ENCODE results near the gene GALNT2.

The GALNT2 gene

DNA sequence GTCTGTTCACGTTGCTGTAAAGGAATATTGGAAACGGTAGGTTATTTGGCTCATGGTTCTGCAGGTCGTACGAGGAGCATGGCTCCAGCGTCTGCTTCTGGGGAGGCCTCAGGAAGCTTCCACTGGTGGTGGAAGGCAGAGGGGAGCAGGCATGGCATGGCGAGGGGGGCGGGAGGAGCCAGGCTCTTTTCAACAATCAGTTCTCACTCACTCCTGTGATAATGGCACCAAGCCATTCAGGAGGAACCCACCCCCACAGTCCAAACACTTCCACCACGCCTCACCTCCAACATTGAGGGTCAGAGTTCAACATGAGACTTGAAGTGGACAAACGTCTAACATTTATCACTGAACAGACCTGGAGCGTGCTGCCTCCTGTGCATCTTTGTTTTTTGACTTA lies 217.9 kb downstream of the GALNT2 start:
- TF ChIP-seq, protein P1, sequence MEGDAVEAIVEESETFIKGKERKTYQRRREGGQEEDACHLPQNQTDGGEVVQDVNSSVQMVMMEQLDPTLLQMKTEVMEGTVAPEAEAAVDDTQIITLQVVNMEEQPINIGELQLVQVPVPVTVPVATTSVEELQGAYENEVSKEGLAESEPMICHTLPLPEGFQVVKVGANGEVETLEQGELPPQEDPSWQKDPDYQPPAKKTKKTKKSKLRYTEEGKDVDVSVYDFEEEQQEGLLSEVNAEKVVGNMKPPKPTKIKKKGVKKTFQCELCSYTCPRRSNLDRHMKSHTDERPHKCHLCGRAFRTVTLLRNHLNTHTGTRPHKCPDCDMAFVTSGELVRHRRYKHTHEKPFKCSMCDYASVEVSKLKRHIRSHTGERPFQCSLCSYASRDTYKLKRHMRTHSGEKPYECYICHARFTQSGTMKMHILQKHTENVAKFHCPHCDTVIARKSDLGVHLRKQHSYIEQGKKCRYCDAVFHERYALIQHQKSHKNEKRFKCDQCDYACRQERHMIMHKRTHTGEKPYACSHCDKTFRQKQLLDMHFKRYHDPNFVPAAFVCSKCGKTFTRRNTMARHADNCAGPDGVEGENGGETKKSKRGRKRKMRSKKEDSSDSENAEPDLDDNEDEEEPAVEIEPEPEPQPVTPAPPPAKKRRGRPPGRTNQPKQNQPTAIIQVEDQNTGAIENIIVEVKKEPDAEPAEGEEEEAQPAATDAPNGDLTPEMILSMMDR (IDR thresholded peaks at IDR 0.05; ENCODE audit: low read depth, low read length, missing control alignments): no peak
- in situ Hi-C loops (cut with HindIII; ENCODE audit: low sequenced_read_pairs): no loop called here
- no peak for DNase-seq (ENCODE audit: low read depth)
- H3K4me3 ChIP-seq (ENCODE audit: low read depth, low read length): no peak overlapping the region

GRCh38 chr1:230285351-230285750 lies 218.3 kb downstream of the GALNT2 start:
- TF ChIP-seq, protein P1 (IDR thresholded peaks at IDR 0.05; ENCODE audit: low read depth, low read length, missing control alignments): no peak
- no peak for DNase-seq (ENCODE audit: low read depth)
- in situ Hi-C loops (cut with HindIII; ENCODE audit: low sequenced_read_pairs): no loop called here
- no peak overlapping the region for H3K4me3 ChIP-seq (ENCODE audit: low read depth, low read length)

DNA sequence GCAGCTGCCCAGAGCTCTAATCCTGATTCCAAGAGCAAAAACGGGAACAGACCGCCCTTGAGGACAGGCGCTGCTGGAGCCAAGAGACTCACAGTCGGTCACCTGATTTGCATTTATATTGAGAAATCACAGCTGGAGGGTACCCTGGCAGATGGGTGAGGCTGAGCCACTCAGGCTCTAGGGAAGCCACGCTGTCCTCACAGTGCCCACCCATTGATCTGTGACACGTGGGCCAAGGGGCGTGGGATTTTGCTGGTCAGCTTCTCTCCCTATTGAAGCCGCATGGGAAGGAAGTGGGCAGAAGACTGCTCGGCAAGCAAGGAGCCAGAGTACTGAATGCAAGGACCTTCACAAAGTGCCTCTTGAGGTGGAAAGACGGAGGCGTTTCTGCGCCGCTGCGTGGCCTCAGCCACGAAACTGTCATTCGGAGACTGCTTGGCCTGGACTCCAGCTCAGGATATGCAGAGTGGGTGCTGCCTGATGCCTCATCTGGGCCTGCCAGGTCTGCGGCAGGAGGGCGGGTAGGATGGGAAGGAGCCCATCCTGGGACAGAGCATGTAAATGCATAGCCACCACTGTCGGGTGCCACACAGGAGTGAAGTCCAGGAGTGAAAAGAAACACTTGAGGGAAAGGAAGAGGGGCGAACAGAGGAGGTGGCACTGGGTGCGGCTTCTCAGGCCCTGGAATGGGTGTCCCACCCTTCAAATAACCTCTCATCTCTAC lies 219.3 kb downstream of the GALNT2 start:
- no peak overlapping the region for H3K4me3 ChIP-seq (ENCODE audit: low read depth, low read length)
- TF ChIP-seq, protein P1 (IDR thresholded peaks at IDR 0.05; ENCODE audit: low read depth, low read length, missing control alignments): no peak
- in situ Hi-C loops (cut with HindIII; ENCODE audit: low sequenced_read_pairs): no loop called here

DNA sequence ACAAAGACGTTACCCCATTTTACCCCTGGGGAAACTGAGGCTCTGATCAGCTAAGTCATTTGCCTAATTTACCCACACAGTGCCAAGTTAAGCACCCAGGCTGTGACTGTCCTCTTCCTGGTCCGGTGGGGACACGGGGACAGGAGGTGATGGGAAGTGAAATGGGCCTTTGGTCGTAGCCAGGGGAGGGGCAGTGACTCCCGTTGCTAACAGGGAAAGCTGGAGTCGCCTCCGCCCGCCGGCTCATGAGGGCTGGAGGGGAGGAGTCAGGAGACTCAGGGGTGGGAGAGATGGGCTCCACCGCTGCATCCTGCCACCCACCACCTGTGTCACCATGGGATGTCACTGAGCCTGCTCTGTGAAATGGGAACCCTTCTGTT lies 219.8 kb downstream of the GALNT2 start:
- H3K4me3 ChIP-seq (ENCODE audit: low read depth, low read length): no peak overlapping the region
- no peak for DNase-seq (ENCODE audit: low read depth)
- TF ChIP-seq, protein P1 (IDR thresholded peaks at IDR 0.05; ENCODE audit: low read depth, low read length, missing control alignments): no peak
- in situ Hi-C loops (cut with HindIII; ENCODE audit: low sequenced_read_pairs): no loop called here

More for the DNA sequence above, 219.3 kb downstream of the GALNT2 start:
- DNase-seq (ENCODE audit: low read depth): no peak

- in situ Hi-C loops (cut with HindIII; ENCODE audit: low sequenced_read_pairs): no loop called here
- TF ChIP-seq, protein P1 (IDR thresholded peaks at IDR 0.05; ENCODE audit: low read depth, low read length, missing control alignments): no peak
- no peak for DNase-seq (ENCODE audit: low read depth)
- no peak overlapping the region for H3K4me3 ChIP-seq (ENCODE audit: low read depth, low read length)
Measured at GRCh38 chr1:230287674-230288315, 220.8 kb downstream of the GALNT2 start.

- TF ChIP-seq, protein P1 (IDR thresholded peaks at IDR 0.05; ENCODE audit: low read depth, low read length, missing control alignments): no peak
- in situ Hi-C loops (cut with HindIII; ENCODE audit: low sequenced_read_pairs): no loop called here
- H3K4me3 ChIP-seq (ENCODE audit: low read depth, low read length): no peak overlapping the region
- no peak for DNase-seq (ENCODE audit: low read depth)
Measured at GRCh38 chr1:230288641-230289349, 221.8 kb downstream of the GALNT2 start.
